Osteocyte (in vitro differentiated cells): ENCODE results near the gene SPACA4. TPM values are rescaled to one million over a fixed set of nuclear protein-coding genes. Genes with fewer than 3 reads are reported as not detected.

Experiments
- DNase-seq: peaks from one replicate; pipeline ENCODE4 v3.0.0; 2021; ENCODE audit warnings: mixed read lengths; ENCODE audit not compliant: unreplicated experiment; ENCODE audit errors: extremely low spot score
- H3K27ac Mint-ChIP-seq: one replicate; pipeline ENCODE4 v1.8.0; 2021; ENCODE audit warnings: mild to moderate bottlenecking, mixed read lengths; ENCODE audit not compliant: unreplicated experiment
- H3K27me3 Mint-ChIP-seq: one replicate; pipeline ENCODE4 v1.8.0; 2021; ENCODE audit warnings: mixed read lengths; ENCODE audit not compliant: unreplicated experiment
- H3K36me3 Mint-ChIP-seq: one replicate; pipeline ENCODE4 v1.8.0; 2021; ENCODE audit warnings: mixed read lengths; ENCODE audit not compliant: unreplicated experiment
- H3K4me1 Mint-ChIP-seq: one replicate; pipeline ENCODE4 v1.8.0; 2021; ENCODE audit warnings: mixed read lengths; ENCODE audit not compliant: unreplicated experiment
- H3K4me3 Mint-ChIP-seq: one replicate; pipeline ENCODE4 v1.8.0; 2021; ENCODE audit warnings: mild to moderate bottlenecking, moderate library complexity, mixed read lengths; ENCODE audit not compliant: unreplicated experiment
- H3K9me3 Mint-ChIP-seq: one replicate; pipeline ENCODE4 v1.8.0; 2021; ENCODE audit warnings: mixed read lengths; ENCODE audit not compliant: unreplicated experiment
- CTCF ChIP-seq: fragments of 200-600 bp; sonication (generic); IDR thresholded peaks from 2 replicates; pipeline ENCODE4 v1.5.0; 2021; ENCODE audit warnings: antibody characterized with exemption, mild to moderate bottlenecking, moderate library complexity
- total RNA-seq: library from RNA; stranded (reverse); gene quantifications from 2 replicates; pipeline ENCODE4 v1.2.1, GENCODE V29; 2021

The SPACA4 gene
- total RNA-seq, 1 donor from 2014 or later, result not detected

GRCh38 chr19:48618916-48619691 is 12.6 kb downstream of the SPACA4 start, which contains the start of the genes RPL18 and SPHK2:
Gene RPL18 (minus strand): TSS chr19:48619178. CDS start chr19:48619143, 35 bp downstream.
Gene SPHK2 (plus strand): TSS chr19:48619506. CDS start chr19:48620515, 1,009 bp downstream.
- Mint-ChIP-seq H3K4me3 (peak within 1 kb of the TSS; percentile 96), H3K9me3 (no peaks in the 10 kb centered on the region), H3K36me3 (peaks cover 24% of the 10 kb centered on the region), H3K27ac (peak within 1 kb of the TSS; percentile 97), H3K27me3 (no peaks in the 10 kb centered on the region), H3K4me1 (peaks cover 49% of the 10 kb centered on the region)
- peak; percentile 99 for DNase-seq
- no peak for TF ChIP-seq CTCF

GRCh38 chr19:48619692-48620585 is 13.4 kb downstream of the SPACA4 start:
- Mint-ChIP-seq H3K36me3 (peaks cover 24% of the 10 kb centered on the region), H3K27ac (peak overlapping the region; percentile 97), H3K9me3 (no peaks in the 10 kb centered on the region), H3K27me3 (no peaks in the 10 kb centered on the region), H3K4me1 (peaks cover 57% of the 10 kb centered on the region), H3K4me3 (peak overlapping the region; percentile 96)
- DNase-seq, result no peak
- no peak for TF ChIP-seq CTCF

GRCh38 chr19:48623556-48624066 is 17.1 kb downstream of the SPACA4 start:
- no peaks in the 10 kb centered on the region for H3K9me3 Mint-ChIP-seq
- H3K4me3 Mint-ChIP-seq, result peak overlapping the region; percentile 81
- H3K36me3 Mint-ChIP-seq, result peaks cover 12% of the 10 kb centered on the region
- peaks cover 43% of the 10 kb centered on the region for H3K4me1 Mint-ChIP-seq
- H3K27ac Mint-ChIP-seq, result peak overlapping the region; percentile 96
- TF ChIP-seq CTCF, result no peak
- no peak for DNase-seq
- no peaks in the 10 kb centered on the region for H3K27me3 Mint-ChIP-seq

- peak overlapping the region; percentile 81 for H3K4me3 Mint-ChIP-seq
- peak; percentile 99 for DNase-seq
- no peak for TF ChIP-seq CTCF
- H3K36me3 Mint-ChIP-seq, result peaks cover 12% of the 10 kb centered on the region
- no peaks in the 10 kb centered on the region for H3K27me3 Mint-ChIP-seq
- H3K4me1 Mint-ChIP-seq, result peaks cover 44% of the 10 kb centered on the region
- H3K9me3 Mint-ChIP-seq, result no peaks in the 10 kb centered on the region
- H3K27ac Mint-ChIP-seq, result peak overlapping the region; percentile 96
Measured at GRCh38 chr19:48624067-48624594, 17.6 kb downstream of the SPACA4 start.
